Middle frontal gyrus (tissue), 1 donor: ENCODE results near the gene GCNT1.
"Not testable (repeated sequence)": the region's sequence is repeated elsewhere in the genome, so short reads cannot be mapped to it uniquely, and the experiment has no call there.

ENCODE experiments used
- DNase-seq: peaks from one replicate; pipeline ENCODE4 v3.0.0-alpha.2; 2015; ENCODE audit warnings: low spot score; ENCODE audit errors: extremely low spot score

The GCNT1 gene

DNA sequence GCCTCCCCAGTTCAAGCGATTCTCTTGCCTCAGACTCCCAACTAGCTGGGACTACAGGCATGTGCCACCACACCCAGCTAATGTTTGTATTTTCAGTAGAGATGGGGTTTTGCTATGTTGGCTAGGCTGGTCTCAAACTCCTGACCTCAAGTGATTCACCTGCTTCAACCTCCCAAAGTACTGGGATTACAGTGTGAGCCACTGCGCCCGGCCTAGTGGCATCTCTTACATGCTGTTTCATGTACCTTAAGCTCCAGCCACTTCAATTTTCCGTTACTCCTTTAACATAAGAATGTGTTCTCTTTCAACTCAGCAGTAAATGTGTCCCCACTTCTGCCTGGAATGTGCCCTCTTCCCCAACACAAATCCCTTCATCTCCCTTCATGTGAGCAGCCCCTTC lies 73.9 kb downstream of the GCNT1 start:
- not testable (repeated sequence) for DNase-seq

DNA sequence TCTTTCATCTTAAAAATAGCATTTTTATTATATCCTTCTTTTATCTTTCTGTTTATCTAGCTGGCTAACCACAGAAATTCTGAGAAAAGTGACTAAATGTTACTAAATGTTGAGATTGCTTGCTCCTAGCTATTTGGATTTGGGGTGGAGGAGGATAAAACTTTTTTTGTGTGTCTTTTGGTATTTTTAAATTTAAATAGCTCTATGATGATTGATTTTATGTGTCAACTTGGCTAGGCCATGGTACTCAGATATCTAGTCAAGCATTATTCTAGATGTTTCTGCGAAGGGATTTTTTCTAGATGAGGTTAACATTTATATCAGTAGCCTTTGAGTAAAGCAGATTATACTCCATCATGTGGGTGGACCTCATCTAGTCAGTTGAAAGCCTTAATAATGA lies 75.0 kb downstream of the GCNT1 start:
- DNase-seq = no peak

DNA sequence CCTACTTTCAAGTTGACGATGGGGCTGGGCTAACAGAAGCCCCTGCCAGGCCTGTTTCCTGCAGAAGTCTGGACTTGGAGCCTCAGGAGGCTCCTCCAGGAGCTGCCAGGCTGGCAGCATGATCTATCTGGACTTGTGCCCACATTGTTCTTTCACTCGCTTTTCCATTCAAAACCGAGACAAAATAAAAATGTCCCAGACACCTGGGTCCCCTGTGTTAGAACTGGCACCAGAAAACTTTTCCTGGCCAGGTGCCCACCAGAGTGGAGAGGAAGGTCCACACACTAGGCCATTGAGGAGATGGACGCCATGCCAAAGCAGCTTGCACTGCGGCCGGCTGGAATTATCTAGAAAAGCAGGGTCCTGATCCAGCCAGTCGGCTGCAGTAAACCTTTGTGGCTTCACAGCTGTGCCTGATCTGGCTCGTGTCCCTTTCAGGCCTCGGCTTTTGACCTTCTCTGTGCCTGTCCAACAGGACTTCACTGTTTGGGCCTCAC lies 78.2 kb downstream of the GCNT1 start:
- DNase-seq = no peak

DNA sequence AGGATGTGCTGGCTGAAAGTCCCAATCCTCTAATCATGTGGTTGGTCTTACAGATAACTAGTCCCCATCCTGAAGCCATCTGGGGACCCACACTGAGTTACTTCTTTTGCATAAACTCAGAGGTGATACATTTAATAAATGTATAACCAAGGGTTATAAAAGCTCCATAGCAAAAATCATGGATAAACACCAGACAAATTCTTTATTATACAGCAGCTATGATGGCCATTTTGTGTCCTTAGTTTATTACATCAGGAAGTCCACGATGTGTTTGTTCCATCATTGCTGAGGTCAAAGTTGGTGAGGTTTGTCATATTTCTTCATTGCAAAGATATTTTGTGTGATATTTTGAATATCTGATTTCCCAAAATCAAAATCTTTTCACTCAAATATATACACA lies 80.2 kb downstream of the GCNT1 start:
- no peak for DNase-seq

DNA sequence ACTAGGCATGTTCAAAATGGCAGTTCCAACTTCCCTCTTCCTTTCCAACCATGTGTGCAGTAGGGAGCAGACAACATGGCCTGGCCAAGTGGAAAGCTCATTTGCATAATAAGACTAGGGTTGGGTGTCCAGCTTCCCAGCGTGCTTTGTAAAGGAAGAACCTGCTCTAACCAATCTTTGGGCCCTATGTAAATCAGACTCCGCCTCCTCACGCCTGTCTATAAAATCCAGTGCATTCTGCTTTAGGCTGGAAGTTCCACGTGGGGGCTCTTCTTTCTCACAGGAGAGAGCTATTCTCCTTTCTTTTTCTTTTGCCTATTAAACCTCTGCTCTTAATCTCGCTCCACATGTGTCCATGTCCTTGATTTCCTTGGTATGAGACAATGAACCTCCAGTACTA lies 83.4 kb downstream of the GCNT1 start:
- DNase-seq = no peak

DNA sequence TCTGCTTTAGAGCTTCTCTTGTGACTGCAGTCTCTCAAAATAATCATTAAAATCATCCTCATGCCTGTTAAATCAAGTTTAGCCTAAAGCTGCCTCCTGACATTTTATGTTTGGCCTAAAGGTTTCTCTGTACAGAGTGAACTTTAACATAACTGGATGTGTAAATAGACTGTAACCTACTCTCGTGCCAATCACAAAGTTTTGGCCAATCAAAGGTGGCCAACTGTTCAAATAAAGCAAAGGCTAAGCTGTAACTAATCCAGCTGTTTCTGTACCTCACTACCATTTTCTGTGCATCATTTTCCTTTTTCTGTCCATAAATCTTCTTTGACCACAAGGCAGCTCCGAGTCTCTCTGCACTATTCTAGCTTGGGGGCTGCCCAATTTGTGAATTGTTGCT lies 86.2 kb downstream of the GCNT1 start:
- DNase-seq = no peak

DNA sequence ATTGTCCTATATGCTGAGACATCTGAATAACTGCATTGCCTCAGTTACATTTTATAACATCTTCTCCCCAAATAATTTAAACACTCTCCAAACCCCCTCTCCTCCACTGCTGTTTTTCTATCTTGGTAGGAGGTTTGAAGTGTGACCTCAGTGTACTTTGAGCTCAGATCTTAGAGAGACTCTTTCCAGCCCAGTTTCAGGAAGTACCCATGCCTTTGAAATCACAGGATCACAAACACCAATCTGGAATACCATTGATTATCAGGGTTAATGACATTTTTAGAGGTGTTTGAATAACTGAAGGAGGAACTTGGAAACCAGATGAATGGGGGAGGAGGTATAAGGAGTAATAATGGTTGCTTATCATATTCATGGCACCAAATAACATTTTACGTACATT lies 93.2 kb downstream of the GCNT1 start:
- no peak for DNase-seq

DNA sequence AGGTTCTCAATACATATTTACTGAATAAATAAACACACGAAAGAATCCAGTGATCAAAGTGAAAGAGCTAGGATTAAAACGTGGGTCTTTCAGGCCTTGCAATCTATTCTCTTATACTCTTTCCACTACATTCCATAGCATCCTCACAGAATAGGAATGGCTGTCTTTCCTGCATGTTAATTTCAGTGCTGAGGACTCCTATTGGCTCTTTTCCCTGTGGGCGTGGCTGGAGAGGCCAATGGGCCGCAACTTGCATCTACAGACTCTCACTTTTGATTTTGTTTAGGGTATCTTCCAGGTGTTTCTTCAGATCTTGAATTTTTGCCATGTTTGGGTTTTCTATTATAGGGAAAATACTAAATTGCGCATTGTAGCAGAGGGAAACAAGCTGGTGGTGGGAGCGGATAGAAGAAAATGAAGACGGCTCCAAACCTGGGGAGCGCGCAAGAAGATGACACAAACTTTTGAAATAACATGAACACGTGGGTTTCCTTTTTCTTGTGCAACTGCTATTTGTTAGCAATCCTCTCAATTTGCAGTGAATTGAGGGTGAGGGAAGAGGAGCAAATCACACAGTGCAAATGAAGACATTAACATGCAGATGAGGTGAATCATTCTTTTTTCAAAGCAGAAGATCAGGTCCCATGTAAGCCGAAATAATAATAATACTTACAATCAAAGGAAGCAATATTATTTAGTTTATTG lies 93.9 kb downstream of the GCNT1 start:
- DNase-seq = no peak

DNA sequence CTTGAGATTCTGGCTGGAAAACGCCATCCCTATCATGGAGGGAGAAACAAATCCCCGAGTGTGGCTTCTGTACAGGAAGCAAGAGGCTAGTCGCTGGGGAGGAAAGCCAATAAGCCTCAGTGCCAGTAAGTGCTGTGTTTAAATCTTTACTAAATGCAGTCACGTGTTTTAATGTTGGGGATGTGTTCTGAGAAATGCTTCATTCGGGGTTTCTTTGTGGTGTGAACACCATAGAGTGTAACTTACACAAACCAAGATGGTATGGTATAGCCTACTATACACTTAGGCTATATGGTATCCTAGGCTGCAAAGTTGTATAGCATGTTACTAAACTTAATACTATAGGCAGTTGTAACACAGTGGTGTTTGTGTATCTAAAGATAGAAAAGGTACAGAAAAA lies 94.7 kb downstream of the GCNT1 start:
- DNase-seq = no peak
